Stimulated activated CD8-positive, alpha-beta memory T cell treated with anti-CD3 and anti-CD28 coated beads, Interleukin-7, amount 100 ng/mL, for 48 hours (primary cell): ENCODE measurements around the gene RTP3.
"Not testable (repeated sequence)": the region's sequence is repeated elsewhere in the genome, so short reads cannot be mapped to it uniquely, and the experiment has no call there.

Experiments used
- DNase-seq, 2 donors: peaks; one replicate each; pipeline ENCODE4 v3.0.0-alpha.2; 2020; ENCODE audit warnings: low read depth in 1 of 2; ENCODE audit errors: extremely low read depth in 1 of 2

The RTP3 gene

DNA sequence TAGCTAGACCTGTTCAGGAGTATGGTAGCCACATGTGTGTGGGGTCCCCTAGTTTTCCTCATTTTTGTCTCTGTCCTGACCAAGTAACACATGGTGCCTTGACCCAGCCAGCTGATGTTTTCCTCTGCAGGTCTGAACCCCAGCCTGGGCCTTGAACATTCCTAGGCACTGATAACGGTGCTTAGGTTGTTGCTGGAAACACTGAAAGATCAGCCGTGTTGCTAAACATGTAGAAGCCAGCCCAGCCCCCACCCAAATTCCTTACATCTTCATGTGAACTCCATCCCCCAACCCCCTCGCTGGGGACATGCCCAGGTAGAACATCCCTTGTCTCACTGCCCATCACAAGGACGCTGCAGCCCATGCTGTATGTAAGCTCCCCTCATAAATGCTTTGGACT is 18.7 kb downstream of the RTP3 start:
- no peak for DNase-seq

DNA sequence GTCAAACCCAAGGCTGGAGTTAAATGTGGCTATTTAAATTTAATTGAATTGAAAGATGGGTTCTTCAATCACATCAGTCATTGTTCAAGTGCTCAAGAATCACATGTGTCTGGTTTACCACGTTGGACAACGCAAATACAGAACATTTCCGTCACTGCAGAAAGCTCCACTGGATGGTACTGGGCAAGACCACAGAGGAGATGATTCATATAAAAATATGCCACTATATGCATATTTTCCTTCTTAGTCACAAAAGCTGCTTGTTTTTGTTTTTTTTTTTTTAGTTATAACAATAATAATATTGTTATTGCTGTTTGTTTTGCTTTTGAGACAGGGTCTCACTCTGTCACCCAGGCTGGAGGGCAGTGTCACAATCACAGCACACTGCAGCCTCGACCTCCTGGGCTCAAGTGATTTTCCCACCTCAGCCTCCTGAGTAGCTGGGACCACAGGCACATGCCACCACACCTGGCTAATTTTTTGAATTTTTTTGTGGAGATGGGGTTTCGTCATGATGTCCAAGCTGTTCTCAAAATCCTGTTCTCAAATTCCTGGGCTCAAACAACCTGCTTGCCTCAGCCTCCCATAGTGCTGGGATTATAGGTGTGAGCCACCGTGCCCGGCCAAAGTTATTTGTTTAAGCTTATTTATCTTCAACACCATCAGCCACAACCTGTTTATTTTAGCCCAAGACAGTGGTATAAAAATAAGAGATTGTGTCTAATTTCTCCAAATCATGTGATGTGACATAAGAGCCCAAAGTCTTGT is 19.4 kb downstream of the RTP3 start:
- no peak for DNase-seq

DNA sequence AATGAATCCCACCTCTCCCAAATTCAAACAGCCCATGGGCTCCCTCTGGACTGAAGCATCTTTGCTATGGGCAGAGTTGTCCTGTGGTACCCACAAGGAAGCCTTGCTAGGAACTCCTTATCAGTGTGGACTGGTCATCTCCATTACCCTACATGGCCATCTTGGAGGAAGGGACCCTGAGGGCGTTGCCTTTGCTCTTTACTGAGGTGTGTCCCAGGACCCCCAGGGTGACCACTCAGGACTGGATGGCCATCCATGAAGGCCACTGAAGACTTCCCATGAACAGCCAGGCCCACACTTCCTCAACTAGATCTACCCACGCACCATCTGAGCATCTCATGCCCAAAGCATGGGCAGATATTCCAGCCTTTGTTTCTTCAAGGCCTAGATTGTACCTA is 20.0 kb downstream of the RTP3 start:
- DNase-seq: no peak

DNA sequence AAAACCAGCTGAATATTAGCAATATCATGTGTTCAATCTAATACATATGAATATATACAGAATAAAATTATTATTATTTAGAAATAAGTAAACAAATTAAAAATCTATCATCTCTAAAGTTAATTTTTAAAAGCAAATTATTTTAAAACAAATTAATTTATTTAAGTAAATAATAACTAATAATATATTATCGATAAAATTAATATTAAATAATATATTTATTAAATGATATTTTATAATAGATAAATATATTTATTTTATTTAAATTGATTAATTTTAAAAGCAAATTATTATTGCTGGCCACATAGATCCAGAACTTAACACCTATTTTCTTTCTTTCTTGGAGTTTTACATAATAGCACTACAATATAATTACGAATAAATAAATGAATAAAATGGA is 22.2 kb downstream of the RTP3 start:
- DNase-seq: no peak

DNA sequence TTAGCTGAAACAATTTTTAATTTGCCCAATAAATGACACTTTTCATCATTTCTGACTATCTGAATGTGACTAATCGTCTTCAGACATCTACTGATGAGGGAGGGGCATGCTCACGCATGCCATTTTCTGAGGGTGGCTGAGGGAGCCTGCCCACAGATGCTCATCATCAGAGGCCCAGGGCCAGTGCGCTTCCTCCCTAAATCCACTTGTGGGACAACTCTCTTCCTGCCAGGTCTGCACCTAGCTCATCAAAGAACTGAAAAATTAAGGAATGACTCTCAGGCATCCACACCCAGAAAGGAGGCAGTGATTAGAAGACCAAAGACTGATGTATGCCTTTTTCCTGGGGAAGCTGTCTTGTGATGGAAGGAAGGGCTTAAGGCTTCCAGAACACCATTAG is 22.8 kb downstream of the RTP3 start:
- no peak for DNase-seq

DNA sequence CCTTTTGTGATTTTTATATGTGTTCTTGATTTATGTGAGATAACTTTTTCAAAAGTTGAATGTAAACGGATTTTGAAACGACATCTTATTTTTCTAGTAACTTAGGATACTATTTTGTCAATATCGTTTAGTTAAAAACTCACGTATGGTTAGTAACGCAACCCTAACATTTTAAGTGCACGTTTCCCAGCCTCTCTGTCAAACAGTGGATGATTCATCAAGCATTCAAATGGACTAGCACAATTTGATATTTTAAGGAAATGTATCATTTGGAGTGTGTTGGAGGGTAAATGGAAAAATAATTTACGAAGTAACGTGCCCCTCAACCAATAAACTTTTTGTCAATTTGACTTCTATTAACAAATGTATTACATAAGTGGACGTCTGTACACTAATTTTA is 23.3 kb downstream of the RTP3 start:
- no peak for DNase-seq

DNA sequence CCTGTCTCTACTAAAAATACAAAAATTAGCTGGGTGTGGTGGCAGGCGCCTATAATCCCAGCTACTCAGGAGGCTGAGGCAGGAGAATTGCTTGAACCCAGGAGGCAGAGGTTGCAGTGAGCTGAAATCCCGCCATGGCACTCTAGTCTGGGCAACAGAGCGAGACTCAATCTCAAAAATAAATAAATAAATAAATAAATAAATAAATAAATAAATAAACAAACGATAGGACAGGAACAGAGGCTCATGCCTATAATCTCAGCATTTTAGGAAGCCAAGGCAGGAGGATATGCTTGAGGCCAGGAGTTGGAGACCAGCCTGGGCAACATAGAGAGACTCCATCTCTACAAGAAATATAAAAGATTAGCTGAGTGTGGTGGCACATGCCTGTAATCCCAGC is 24.4 kb downstream of the RTP3 start:
- DNase-seq: not testable (repeated sequence)

DNA sequence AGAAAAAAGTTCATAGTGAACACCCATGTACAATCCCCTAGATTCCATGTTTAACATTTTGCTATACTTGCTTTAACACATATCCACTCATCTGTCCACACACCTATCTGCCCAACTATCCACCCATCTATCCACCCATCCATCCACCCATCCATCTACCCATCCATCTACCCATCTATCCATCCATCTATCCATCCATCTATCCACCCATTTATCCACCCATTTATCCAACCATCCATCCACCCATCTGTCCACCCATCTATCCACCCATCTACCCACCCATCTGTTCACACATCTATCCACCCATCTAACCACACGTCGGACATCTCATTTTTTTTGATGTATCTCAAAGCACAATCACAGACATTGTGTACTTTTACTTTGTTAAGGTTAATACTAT is 25.8 kb downstream of the RTP3 start:
- DNase-seq: no peak

DNA sequence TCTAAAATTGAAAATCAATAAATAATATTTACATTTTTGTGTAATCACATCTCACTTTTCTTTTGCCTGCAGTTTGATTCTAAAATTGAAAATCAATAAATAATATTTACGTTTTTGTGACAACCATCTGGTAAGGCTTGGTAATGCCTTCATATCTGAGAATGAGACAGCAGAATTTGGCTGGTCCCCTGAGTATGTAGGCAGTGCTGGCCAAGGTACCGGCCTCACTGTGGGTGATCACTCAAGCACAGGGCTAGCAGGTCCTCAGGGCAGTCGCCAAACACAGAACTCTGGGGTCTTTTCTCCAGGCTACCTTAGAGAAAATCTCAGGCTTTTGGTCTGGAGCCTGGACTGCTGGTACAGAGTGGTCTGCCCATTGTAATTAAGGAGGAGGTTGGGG is 26.2 kb downstream of the RTP3 start:
- no peak for DNase-seq

DNA sequence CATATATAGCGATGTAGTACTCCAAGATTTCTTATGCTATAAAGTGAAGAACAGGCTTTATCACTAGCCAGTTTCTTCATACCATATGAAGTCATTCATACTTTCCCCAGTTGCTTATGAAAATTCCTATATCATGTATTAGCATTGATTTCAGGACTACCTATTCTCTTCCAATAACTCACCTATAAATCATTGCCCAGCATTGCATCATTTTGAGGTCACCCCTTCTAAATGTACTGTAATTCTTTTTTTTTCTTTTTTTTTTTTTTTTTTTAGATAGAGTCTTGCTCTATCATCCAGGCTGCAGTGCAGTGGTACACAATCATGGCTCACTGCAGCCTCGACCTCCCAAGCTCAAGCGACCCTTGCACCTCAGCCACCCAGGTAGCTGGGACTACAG is 27.1 kb downstream of the RTP3 start:
- no peak for DNase-seq

DNA sequence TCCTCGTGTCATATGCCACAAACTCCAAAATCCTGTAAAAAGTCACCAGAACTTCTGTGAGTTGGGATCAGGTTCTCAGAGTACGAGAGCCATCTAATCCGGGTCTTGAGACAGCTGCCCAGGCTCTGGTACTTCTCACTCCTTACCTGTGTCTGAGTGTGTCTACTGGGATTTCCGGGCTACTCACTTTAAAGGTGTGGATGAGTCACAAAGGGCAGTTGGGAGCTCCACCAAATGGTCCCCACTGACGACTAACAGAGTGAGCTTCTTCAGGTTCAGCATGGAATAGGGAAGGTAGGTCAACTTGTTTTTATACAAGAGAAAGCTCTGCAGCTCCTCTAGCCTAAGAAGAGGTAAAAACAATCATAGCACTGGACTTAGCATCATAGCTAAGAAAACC is 29.5 kb downstream of the RTP3 start:
- no peak for DNase-seq

DNA sequence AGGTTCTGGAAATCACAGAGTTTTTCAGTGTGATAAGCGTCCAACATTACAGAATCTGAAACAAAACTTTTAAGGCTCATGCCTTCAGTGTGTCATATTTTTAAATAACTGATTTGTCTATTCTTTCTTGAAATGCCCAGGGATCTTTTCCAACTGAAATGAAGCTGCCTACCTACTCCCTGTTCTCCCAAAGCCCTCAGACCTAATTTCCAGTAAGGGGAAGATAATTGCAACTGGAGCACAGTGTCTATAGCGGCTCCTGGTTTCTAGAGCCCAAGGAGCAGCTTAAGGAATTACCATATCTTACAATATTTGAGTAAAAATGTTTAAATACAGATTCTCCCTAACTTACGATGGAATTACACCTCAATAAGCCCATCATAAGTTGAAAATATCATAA is 35.3 kb downstream of the RTP3 start:
- no peak for DNase-seq

DNA sequence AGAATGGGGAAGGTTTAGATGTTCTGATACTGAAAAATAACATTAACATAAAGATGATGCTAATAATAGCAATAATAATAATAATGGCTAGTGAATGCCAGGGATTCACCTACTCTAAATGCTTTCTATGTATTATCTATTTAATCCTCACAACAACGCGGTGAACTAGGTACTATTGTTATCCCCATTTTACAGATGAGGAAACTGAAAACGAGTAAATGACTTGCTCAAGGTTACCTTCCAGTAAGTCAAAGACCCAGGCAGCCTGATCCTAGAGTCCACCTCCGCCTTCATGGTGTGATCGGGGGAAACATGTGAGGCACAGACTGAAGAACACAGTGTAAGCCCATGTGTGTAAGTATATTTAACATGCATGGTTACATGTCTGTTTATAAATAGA is 38.0 kb downstream of the RTP3 start:
- no peak for DNase-seq

DNA sequence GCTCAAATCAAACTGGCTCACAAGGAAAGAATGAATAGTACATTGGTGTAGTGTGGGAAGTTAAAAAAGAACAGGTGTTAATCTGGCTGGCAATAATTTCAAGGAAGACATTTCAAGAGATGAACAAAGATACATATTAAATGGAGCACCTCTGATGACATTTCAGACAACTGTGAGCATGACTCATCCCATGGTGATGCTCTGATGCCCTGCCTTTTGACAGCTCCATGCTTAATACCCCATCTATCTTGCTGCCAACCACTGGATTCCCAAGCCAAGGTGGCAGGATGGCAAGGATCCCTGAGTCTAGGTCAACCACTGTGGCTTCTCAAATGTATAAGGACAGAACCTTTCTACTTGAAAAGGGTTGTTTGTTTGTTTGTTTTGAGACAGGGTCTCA is 39.0 kb downstream of the RTP3 start:
- DNase-seq: no peak

DNA sequence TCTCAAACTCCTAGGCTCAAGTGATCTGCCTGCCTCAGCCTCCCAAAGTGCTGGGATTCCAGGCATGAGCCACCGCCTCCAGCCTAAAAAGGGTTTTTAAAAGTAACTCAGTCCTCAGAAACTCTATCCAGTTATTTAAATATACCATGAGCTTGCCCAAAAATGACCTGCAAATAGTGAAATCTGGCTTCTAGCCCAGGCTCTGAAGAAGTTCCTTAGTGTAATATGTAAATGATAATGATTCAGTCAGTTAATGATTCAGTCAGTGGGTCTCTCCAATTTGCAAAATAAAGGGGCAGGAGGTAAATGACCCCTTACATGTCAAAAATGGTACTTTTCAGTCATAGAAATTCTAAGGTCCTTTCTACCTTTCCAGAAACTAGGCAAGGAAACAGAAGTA is 39.5 kb downstream of the RTP3 start:
- no peak for DNase-seq

DNA sequence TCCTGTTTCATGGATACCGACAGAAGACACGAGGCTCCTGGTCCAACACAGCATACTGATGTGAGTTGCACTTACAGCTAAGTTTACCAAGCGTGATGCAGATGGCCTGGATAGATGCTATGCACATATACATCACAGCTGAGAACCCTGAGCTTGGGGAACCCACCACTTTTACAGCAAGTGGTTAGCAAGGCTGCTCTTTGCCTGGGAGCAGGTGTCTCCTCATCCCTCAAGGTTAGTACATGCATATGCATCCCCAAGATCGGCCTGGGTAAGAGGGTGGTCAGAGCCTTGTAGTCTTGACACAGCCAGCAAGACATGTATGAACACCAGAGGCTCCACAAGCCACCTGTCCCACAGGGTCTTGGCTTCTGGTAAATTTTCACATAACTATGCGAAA is 40.0 kb downstream of the RTP3 start:
- DNase-seq: no peak

DNA sequence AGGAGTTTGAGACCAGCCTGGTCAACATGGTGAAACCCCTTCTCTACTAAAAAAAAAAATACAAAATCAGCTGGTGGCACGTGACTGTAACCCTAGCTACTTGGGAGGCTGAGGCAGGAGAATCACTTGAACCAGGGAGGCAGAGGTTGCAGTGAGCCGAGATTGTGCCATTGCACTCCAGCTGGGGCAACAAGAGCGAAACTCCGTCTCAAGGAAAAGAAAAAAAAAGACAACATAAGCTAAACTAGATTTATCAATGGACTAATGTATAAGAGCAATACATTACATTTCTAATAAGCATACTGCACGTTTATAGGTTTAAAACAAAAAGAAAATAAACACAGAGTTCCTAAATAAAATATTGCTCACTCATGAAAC is 40.6 kb downstream of the RTP3 start:
- DNase-seq: not testable (repeated sequence)

DNA sequence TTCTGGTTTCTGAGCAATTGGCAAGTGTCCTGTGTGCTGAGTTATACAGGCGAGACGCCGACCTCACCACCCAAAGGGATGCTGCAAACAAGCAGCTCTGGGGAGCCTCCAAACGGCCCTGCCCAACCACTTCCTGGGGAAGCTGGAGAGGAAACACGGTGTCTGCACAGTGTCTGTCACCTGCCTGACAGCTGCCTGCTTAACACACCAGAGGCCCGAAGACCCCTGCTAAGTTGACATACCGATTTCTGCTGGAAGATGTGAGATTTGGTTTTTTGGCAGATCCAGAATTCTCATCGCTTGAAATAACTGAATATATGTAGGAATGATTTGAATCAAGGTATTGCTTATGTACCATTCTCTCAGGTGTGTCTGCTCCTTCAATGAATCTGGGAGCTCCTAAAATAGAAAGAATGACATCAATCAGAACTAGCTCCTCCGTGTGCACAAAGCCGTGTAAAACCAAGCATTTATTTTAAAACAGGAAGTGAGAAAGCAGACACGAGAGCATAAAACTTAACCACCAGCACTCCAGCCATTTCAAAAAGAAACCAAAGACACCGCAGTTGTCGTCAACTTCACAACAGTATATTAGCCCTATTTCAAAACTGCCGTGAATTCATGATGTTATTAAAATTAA is 41.1 kb downstream of the RTP3 start:
- DNase-seq: peak; percentile 43 to 74

DNA sequence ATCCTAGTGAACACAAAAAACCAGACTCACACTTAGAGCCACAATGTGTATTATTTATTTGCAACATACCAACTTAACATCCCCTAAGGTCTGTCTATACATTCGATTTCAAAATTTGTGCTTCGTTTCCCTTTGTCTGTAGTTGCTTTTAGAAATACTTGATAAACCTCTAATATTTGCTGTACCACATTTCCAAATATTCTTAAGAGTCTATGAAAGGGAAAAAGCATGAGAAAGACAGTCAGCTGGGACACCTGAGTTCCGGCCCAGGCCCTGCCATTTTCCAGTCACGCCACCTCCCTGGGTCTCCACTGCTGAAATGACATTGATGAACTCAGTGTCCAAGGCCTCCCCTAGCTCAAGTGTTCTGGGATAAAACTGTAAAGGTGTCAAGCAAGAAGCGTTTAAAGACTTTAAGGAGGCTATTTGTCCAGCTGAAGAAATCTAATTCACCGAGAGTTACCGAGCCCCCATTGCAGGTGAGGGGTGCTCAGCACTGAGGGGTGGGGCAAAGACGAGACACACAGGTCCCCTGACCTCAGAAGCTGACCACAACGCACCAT is 41.7 kb downstream of the RTP3 start:
- no peak for DNase-seq

DNA sequence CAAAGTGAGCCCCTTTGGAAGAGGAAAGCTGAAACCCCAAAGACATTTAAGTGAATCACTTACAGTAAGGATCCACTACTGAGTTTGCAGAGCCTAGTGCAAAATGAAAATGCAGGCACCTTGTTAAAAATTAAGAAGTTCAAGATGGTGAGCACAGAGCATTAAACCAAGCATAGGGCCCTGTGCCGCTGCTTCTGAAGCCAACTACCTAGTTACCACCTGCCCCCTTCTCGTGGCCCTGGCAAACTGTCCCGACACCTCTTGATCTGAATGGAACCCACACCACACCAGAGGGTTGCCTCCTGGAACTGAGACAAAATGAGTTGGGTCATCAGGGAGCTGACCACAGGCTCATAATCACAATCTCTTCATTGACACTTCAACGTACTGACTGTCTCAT is 42.8 kb downstream of the RTP3 start:
- no peak for DNase-seq

DNA sequence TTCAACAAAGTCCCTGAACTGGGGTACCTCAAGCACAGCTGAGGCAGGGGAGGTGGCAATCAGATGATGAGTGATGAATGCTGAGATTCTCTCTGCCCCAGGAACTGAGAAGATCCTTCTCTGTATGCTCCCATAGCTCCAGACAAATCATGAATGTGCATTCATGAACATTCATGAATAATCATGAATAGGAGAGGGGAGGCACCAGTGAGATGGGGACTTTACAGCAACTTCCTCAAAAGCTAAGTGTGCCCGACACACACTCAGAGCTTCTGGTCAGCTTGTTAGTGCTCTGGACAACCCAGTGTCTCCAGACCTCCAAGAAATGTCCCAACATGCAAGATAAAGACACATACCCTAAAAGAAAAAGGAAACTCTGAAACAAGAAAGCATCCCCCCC is 44.1 kb downstream of the RTP3 start:
- no peak for DNase-seq

DNA sequence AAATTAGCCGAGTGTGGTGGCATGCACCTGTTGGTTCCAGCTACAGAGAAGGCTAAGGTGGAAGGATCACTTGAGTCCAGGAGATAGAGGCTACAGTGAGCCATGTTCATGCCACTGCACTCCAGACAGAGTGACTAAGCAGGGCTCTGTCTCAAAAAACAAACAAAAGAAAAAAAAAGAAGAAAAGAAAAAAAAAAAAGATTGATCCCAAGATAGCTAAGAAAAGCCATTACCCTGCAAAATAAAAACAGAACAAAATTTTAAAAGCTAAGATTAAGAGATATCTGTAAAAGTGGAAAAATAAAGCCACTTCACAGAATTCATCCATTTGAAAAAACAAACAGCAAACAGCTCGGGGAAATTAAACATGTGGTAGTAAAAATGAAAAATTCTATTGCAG is 44.6 kb downstream of the RTP3 start:
- no peak for DNase-seq

DNA sequence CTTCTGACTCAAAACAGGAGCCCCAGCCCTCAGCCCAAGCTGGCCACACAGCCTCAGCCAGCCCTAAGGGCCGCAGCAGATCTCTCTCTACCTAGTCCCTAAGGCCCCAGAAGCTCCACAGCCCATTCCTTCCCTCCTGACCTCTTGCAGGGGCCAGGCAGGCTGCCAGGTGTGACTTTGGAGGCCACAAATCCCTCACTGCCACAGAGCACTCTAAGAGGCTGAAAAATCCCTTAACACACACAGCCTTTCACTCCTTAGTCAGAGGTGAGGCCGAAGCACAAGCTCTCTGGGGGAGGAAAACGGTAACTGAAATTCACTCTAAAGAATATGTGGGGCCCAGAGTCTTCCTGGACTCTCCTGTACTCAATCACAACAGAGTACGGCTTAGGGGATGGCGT is 45.0 kb downstream of the RTP3 start:
- DNase-seq: no peak
